Left cardiac atrium (tissue), 4 donors: ENCODE results near the gene GRIN3B. TPM values are rescaled to one million over a fixed set of nuclear protein-coding genes. Genes with fewer than 3 reads are reported as not detected.
A peak's percentile ranks its signal among the peaks of the same experiment; 100 is the strongest.

Experiments used
- ATAC-seq, 2 donors: fragments of 200-7000 bp; cut with Tn5 transposase; one replicate each; pipeline ENCODE4 v1.9.1; 2020; ENCODE audit warnings: mild to moderate bottlenecking in 2 of 2, moderate library complexity in 2 of 2
- DNase-seq: peaks from one replicate; pipeline ENCODE4 v3.0.0-alpha.2; 2020
- intact Hi-C, 2 donors: fragments of 100-400 bp; cut with DNase I; formaldehyde crosslinking; loops; one replicate each; pipeline versions ENCODE4 v1.14.1 to v1.15.1; 2022 to 2023
- total RNA-seq, 2 donors: library from RNA; stranded (reverse); fragmentation: NEBNext Ultra II Directional; extraction: Animal tissue kit (Norgen Biotek cat#: 25700); gene quantifications; one replicate each; pipeline ENCODE4 v1.2.1, GENCODE V29; 2021
- donor health status: DM: no; HTN: yes; CAD: no.
- donor health status: DM: no; HTN: yes; CAD: no; lungs with severe emphysema.
- donor health status: DM: yes; HTN: yes; CAD: no.
- donor health status: Dilated cardiomyopathy.

The GRIN3B gene
- total RNA-seq, 2 donors from 2014 or later = 0.06 TPM; not detected in 1

GRCh38 chr19:1028062-1028926, 28.1 kb downstream of the GRIN3B start:
- peak; percentile 77 for DNase-seq
- intact Hi-C loops = loop anchor here in 1 of 2 donors (5.0 kb wide), 1 partner anchor 74 kb away; the partner anchor contains the start of gene GPX4
- peak; percentile 54 to 59 for ATAC-seq

DNA sequence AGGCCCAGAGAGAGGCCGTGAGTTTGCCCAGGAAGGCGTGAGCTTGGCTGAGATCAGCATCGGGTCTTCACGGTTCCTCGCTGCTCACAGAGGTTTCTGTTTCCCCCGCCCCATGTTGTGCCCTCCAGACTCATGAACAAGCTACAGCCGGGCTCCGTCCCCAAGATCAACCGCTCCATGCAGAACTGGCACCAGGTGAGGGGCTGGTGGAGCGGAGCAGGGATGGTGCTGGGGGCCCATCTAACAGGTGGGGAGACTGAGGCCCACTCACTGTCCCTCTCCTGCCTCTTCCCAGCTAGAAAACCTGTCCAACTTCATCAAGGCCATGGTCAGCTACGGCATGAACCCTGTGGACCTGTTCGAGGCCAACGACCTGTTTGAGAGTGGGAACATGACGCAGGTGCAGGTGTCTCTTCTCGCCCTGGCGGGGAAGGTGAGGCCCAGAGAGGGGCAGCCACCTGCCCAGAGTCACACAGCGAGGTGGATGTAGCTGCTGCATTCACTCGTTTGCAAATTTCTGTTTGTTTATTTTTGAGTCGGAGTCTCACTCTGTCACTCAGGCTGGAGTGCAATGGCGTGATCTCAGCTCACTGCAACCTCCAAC, 32.1 kb downstream of the GRIN3B start:
- DNase-seq = no peak
- ATAC-seq = no peak
- intact Hi-C loops = no loop called here

GRCh38 chr19:1035998-1036621, 35.9 kb downstream of the GRIN3B start:
- ATAC-seq (no peak), DNase-seq (peak; percentile 22)
- intact Hi-C loops = no loop called here

- DNase-seq (peak; percentile 17), ATAC-seq (no peak)
- intact Hi-C loops = no loop called here
Measured at GRCh38 chr19:1037621-1038064, 37.4 kb downstream of the GRIN3B start.

GRCh38 chr19:1038978-1039645, 38.9 kb downstream of the GRIN3B start:
- DNase-seq = peak; percentile 29
- no peak for ATAC-seq
- intact Hi-C loops = no loop called here

GRCh38 chr19:1039646-1040475, 39.6 kb downstream of the GRIN3B start, which contains the start of gene ABCA7:
Gene ABCA7, plus strand, starts transcription at chr19:1040107. Its CDS starts 1,255 bp downstream, at chr19:1041362.
- intact Hi-C loops = no loop called here
- ATAC-seq = peak; percentile 94 to 96

GRCh38 chr19:1040476-1041271, 40.5 kb downstream of the GRIN3B start:
- ATAC-seq (peak; percentile 73 to 75), DNase-seq (peak; percentile 92)
- intact Hi-C loops = no loop called here

More at GRCh38 chr19:1039646-1040475, 39.6 kb downstream of the GRIN3B start, which contains the start of gene ABCA7:
- DNase-seq = peak; percentile 98

DNA sequence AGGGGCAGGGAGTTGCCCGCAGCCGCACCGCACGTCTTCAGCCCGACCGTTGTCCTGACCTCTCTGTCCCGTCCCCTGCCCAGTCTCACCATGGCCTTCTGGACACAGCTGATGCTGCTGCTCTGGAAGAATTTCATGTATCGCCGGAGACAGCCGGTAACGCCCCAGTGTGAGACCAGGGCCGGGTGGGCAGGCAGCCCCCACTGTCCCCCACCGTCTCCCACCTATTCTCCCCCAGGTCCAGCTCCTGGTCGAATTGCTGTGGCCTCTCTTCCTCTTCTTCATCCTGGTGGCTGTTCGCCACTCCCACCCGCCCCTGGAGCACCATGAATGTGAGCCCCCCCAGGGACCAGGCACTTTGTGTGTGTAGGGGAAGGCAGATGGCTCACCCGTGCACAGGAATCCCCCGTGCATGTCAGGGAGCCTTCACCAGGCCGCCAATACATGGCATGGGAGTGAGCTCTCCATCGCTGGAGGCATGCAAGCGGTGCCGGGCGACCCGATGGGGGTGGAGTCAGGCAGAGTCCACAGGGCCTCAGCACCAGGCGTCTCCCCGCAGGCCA, 41.1 kb downstream of the GRIN3B start:
- DNase-seq (no peak), ATAC-seq (no peak)
- intact Hi-C loops = no loop called here

DNA sequence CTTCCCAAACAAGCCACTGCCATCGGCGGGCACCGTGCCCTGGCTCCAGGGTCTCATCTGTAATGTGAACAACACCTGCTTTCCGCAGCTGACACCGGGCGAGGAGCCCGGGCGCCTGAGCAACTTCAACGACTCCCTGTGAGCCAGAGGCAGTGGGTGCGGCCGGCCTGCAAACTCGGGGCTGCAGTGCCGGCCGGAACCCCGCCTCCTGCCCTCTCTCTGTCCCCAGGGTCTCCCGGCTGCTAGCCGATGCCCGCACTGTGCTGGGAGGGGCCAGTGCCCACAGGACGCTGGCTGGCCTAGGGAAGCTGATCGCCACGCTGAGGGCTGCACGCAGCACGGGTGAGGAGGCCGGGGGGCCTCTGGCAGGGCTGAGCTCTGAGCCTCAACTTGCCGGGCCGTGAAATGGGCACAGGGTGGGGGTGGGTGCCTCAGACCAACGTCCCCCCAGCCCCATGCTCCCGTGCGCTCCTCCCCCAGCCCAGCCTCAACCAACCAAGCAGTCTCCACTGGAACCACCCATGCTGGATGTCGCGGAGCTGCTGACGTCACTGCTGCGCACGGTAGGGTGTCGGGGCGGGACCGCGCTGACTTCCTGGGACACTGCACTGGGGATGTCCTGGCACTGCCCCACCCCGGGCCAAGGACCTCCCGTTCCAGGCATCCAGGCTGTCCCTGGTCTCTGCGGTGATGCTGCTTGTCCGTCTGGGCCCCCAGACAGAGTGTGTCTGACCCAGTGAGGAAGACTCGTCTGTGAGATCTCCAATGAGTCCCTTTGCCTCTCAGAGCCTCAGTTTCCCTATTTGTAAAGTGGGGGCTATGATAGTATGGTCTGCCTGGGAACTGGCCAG, 41.8 kb downstream of the GRIN3B start:
- DNase-seq (peak; percentile 36), ATAC-seq (no peak)
- intact Hi-C loops = no loop called here

- ATAC-seq = no peak
- DNase-seq = peak; percentile 26
- intact Hi-C loops = no loop called here
Measured at GRCh38 chr19:1042689-1043511, 42.7 kb downstream of the GRIN3B start.

GRCh38 chr19:1045247-1045603, 45.0 kb downstream of the GRIN3B start:
- DNase-seq (peak; percentile 24), ATAC-seq (no peak)
- intact Hi-C loops = no loop called here

DNA sequence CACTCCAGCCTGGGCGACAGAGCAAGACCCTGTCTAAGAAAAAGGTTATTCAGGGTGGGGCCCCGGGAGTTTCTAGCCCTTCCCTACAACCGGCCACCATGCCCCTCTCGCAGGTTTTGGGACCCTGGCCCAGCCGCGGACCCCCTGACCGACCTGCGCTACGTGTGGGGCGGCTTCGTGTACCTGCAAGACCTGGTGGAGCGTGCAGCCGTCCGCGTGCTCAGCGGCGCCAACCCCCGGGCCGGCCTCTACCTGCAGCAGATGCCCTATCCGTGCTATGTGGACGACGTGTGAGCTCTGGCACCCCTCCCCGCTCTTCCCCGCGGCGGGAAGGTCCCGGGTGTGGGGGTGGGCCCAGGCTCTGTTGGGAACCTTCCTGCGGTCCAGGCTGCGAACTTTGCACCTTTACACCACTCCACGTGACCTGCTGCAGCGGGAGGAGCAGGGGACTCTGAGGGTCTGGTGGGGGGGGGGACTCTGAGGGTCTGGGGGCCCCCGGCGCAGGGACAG, 46.0 kb downstream of the GRIN3B start:
- intact Hi-C loops = no loop called here
- ATAC-seq (no peak), DNase-seq (no peak)

DNA sequence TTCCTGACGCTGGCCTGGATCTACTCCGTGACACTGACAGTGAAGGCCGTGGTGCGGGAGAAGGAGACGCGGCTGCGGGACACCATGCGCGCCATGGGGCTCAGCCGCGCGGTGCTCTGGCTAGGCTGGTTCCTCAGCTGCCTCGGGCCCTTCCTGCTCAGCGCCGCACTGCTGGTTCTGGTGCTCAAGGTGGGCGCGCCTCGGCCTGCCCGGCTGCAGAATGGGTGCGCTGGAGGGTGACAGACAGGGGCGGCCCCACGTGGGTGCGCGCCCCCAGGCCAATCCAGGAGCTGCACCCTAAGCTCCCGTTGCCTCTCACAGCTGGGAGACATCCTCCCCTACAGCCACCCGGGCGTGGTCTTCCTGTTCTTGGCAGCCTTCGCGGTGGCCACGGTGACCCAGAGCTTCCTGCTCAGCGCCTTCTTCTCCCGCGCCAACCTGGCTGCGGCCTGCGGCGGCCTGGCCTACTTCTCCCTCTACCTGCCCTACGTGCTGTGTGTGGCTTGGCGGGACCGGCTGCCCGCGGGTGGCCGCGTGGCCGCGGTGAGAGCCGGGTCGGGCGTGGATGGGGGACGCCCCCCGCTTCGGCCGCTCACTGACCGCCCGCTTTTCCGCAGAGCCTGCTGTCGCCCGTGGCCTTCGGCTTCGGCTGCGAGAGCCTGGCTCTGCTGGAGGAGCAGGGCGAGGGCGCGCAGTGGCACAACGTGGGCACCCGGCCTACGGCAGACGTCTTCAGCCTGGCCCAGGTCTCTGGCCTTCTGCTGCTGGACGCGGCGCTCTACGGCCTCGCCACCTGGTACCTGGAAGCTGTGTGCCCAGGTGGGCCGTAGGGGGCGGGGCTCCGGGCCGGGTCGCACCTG, 46.8 kb downstream of the GRIN3B start:
- ATAC-seq (no peak), DNase-seq (peak; percentile 31)
- intact Hi-C loops = no loop called here

DNA sequence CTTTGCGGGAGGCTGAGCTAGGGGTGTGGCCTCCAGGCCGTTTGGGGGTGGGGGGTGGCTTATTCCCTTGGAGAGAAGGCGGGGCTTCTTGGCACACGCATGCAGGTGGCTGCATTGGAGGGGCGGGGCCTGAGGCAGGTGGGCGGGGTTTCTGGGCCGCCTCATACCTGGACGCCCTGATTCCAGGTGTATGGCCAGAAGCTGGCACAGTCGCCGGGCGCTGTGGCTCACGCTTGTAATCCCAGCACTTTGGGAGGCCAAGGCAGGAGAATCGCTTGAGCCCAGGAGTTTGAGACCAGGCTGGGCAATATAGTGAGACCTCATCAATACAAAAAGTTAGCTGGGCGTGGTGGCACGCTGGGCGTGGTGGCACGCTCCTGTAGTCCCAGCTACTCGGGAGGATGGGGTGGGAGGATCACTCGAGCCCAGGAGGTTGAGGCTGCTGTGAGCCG, 47.5 kb downstream of the GRIN3B start:
- intact Hi-C loops = no loop called here
- DNase-seq (no peak), ATAC-seq (no peak)
